Measurements from ENCODE around the gene PIF1. TPM values are rescaled to one million over a fixed set of nuclear protein-coding genes. Genes with fewer than 3 reads are reported as not detected.
"Not testable (repeated sequence)": the region's sequence is repeated elsewhere in the genome, so short reads cannot be mapped to it uniquely, and the experiment has no call there.

Gene PIF1
- total RNA-seq, 4 donors from 2014 or later: 0.39 to 2.4 (median 1.1) TPM; not detected in 1

DNA sequence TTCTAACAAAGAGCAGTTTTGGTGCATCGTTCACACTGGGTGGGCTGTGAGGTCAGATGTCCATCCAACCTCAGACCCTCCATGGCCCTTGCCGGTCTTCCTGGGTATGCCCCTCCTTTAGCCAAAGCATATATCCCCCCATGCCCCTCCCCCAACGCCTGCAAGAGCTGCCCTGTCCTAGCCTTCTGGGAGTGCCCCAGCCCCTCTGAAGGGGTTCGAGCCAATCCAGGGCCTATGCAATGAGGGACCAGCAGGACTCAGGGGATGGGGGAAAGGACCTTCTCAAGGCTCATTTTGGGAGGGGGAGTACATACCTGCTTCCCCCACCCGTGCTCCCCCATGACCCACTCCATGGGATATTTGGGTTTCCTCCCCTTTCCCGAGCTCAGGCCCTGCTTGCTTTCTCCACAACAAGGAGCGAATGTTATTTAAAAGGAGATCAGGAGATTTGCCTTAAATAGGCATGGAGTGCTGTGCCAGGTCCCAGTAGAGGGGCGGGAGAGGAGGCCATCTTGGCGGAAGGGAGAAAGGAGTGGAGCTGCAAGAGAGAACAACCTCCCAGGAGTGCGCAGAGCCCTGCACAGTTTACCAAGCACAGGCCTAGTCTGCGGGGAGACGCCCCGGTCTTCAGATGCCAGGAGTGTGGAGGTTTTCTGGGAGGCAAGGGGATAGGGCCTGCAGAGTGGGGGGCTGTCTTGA lies 18.2 kb downstream of the PIF1 start:
- no peaks in the 10 kb centered on the region for H3K36me3 ChIP-seq
- peaks cover 0 to 4% (median 0%) of the 10 kb centered on the region in 4 donors for H3K4me1 ChIP-seq
- H3K9me3 ChIP-seq: no peaks in the 10 kb centered on the region
- H3K4me3 ChIP-seq: no peak overlapping the region
- no peak for DNase-seq (ENCODE audit: low spot score in 2 of 2)
- peaks cover 0 to 6% of the 10 kb centered on the region in 2 donors for H3K27me3 ChIP-seq
- no peak for TF ChIP-seq EP300 (IDR thresholded peaks at IDR 0.05)
- TF ChIP-seq POLR2A (IDR thresholded peaks at IDR 0.05): no peak
- TF ChIP-seq, protein P1, sequence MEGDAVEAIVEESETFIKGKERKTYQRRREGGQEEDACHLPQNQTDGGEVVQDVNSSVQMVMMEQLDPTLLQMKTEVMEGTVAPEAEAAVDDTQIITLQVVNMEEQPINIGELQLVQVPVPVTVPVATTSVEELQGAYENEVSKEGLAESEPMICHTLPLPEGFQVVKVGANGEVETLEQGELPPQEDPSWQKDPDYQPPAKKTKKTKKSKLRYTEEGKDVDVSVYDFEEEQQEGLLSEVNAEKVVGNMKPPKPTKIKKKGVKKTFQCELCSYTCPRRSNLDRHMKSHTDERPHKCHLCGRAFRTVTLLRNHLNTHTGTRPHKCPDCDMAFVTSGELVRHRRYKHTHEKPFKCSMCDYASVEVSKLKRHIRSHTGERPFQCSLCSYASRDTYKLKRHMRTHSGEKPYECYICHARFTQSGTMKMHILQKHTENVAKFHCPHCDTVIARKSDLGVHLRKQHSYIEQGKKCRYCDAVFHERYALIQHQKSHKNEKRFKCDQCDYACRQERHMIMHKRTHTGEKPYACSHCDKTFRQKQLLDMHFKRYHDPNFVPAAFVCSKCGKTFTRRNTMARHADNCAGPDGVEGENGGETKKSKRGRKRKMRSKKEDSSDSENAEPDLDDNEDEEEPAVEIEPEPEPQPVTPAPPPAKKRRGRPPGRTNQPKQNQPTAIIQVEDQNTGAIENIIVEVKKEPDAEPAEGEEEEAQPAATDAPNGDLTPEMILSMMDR (IDR thresholded peaks at IDR 0.05): no peak
- H3K27ac ChIP-seq: no peak overlapping the region
- WGBS, 2 donors: 55 to 61% methylated on average over 13 of the region's 13 CpGs

DNA sequence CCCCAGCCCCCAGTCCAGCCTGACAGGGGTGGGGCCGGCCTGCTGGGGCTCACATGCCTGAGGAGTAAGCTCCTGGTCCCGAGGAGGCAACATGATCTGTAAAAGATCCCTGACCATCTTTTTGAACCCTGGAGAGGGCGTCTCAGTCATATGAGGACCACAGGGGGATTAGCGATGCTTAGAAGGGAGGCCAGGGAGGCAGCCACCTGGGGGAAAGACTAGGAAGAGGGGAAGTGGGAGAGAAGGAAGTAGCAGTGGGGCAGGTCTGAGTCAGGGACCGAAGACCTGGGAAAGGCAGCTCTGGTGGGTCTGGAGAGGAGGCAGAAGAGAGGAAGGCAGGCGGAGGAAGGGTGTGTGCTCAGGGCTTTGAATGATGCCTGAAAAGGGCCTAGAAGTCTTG lies 18.9 kb downstream of the PIF1 start:
- no peak overlapping the region for H3K27ac ChIP-seq
- no peaks in the 10 kb centered on the region for H3K9me3 ChIP-seq
- H3K4me3 ChIP-seq: no peak overlapping the region
- H3K36me3 ChIP-seq: no peaks in the 10 kb centered on the region
- TF ChIP-seq EP300 (IDR thresholded peaks at IDR 0.05) (no peak), POLR2A (IDR thresholded peaks at IDR 0.05) (no peak)
- TF ChIP-seq, protein P1 (IDR thresholded peaks at IDR 0.05): no peak
- 65 to 69% methylated on average over 6 of the region's 6 CpGs for WGBS, 2 donors
- DNase-seq (ENCODE audit: low spot score in 2 of 2): no peak
- H3K4me1 ChIP-seq: peaks cover 0 to 9% (median 0%) of the 10 kb centered on the region in 4 donors
- H3K27me3 ChIP-seq: peaks cover 0 to 6% of the 10 kb centered on the region in 2 donors

DNA sequence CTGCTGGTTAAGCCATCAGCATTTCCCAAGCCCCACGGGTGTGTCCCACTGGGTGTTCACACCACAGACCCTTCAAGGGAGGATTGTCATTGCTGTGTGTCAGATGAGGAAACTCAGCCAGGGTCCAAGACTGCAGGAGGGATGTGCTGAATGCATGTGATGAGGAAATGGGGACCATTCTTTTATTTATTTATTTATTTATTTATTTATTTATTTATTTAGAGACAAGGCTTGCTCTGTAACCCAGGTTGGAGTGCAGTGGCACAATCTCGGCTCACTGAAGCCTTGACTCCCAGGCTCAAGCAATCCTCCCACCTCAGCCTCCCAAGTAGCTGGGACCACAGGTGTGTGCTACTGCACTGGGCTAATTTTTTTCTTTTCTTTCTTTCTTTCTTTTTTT lies 20.8 kb downstream of the PIF1 start:
- 50 to 69% methylated on average over 2 of the region's 2 CpGs for WGBS, 2 donors
- H3K4me3 ChIP-seq: no peak overlapping the region

DNA sequence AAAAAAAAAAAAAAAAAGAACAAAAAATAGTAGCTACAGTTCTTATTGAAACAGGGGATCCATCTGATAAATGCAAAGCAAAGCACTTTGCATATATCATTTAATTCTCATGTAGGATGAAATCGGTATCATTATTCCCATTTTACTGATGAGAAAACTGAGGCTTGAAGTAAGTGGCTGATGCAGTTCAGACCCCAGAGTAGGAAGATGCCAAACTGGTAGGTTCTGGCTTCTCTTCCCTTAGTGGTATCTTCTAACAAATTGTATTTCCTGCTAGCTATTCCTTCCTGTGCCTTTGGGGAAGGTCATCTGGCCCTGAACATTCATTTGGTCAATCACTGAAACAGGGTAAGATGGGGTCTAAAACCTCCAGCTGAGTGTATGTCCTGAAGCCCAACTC lies 21.9 kb downstream of the PIF1 start:
- Histone ChIP-seq H3K4me1 (peaks cover 0 to 6% (median 0%) of the 10 kb centered on the region in 4 donors), H3K36me3 (no peaks in the 10 kb centered on the region), H3K27ac (no peak overlapping the region), H3K9me3 (no peaks in the 10 kb centered on the region), H3K27me3 (no peaks in the 10 kb centered on the region), H3K4me3 (no peak overlapping the region)
- DNase-seq (ENCODE audit: low spot score in 2 of 2): no peak
- no peak for TF ChIP-seq POLR2A (IDR thresholded peaks at IDR 0.05)
- TF ChIP-seq EP300 (IDR thresholded peaks at IDR 0.05): no peak
- TF ChIP-seq, protein P1 (IDR thresholded peaks at IDR 0.05): no peak
- WGBS, 2 donors: 90 to 94% methylated on average over 1 of the region's 1 CpG

More for the DNA sequence above, 20.8 kb downstream of the PIF1 start:
- no peaks in the 10 kb centered on the region for H3K36me3 ChIP-seq
- TF ChIP-seq EP300 (IDR thresholded peaks at IDR 0.05): no peak
- no peak for DNase-seq (ENCODE audit: low spot score in 2 of 2)
- no peak overlapping the region for H3K27ac ChIP-seq
- H3K27me3 ChIP-seq: peaks cover 0 to 6% of the 10 kb centered on the region in 2 donors
- no peaks in the 10 kb centered on the region for H3K9me3 ChIP-seq
- H3K4me1 ChIP-seq: peaks cover 0 to 6% (median 0%) of the 10 kb centered on the region in 4 donors

DNA sequence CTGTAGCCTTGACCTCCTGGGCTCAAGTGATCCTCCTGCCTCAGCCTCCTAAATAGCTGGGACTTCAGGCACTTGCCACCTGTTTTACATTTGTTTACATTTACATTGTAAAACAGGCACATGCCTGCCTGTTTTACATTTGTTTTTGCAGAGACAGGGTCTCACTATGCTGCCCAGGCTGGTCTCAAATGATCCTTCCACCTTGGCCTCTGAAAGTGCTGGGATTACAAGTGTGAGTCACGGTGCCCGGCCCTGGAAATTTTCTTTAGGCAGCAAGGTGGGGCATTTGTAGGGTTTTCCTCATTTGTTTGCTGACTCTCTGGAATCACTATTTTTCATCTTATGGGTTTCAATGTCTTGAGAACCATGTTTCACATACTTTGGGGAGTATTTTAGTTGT lies 25.0 kb downstream of the PIF1 start:
- no peak for DNase-seq (ENCODE audit: low spot score in 2 of 2)
- Histone ChIP-seq H3K36me3 (no peaks in the 10 kb centered on the region), H3K4me1 (peaks cover 0 to 6% (median 0%) of the 10 kb centered on the region in 4 donors), H3K27me3 (no peaks in the 10 kb centered on the region), H3K4me3 (no peak overlapping the region), H3K27ac (no peak overlapping the region), H3K9me3 (no peaks in the 10 kb centered on the region)
- TF ChIP-seq EP300 (IDR thresholded peaks at IDR 0.05): no peak
- TF ChIP-seq, protein P1 (IDR thresholded peaks at IDR 0.05): no peak
- TF ChIP-seq POLR2A (IDR thresholded peaks at IDR 0.05): no peak
- 92 to 98% methylated on average over 2 of the region's 2 CpGs for WGBS, 2 donors

DNA sequence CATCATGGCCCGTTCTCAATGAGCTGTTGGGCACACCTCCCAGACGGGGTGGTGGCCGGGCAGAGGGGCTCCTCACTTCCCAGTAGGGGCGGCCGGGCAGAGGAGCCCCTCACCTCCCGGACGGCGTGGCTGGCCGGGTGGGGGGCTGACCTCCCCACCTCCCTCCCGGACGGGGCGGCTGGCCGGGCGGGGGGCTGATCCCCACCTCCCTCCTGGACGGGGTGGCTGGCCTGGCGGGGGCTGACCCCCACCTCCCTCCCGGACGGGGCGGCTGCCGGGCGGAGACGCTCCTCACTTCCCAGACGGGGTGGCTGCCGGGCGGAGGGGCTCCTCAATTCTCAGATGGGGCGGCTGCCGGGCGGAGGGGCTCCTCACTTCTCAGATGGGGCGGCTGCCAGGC lies 26.5 kb downstream of the PIF1 start:
- H3K4me1 ChIP-seq; DNase-seq (ENCODE audit: low spot score in 2 of 2); H3K9me3 ChIP-seq; H3K27me3 ChIP-seq; H3K27ac ChIP-seq; H3K36me3 ChIP-seq; H3K4me3 ChIP-seq: not testable (repeated sequence)
- WGBS, 2 donors: no CpG with 5 or more reads among the region's 29 CpGs

DNA sequence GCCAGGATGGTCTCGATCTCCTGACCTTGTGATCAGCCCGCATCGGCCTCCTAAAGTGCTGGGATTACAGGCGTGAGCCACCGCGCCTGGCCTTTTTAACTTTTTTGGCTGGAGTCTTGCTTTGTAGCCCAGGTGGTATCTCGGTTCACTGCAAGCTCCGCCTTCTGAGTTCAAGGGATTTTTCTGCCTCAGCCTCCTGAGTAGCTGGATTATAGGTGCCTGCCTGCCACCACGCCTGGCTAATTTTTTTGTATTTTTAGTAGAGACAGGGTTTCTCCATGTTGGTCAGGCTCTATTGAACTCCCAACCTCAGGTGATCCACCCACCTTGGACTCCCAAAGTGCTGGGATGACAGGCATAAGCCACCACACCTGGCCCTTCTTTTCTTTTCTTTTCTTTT lies 29.5 kb downstream of the PIF1 start:
- not testable (repeated sequence) for H3K4me3 ChIP-seq; H3K36me3 ChIP-seq; H3K27me3 ChIP-seq; DNase-seq (ENCODE audit: low spot score in 2 of 2); H3K4me1 ChIP-seq; H3K9me3 ChIP-seq; H3K27ac ChIP-seq
- 89 to 92% methylated on average over 9 of the region's 9 CpGs for WGBS, 2 donors

DNA sequence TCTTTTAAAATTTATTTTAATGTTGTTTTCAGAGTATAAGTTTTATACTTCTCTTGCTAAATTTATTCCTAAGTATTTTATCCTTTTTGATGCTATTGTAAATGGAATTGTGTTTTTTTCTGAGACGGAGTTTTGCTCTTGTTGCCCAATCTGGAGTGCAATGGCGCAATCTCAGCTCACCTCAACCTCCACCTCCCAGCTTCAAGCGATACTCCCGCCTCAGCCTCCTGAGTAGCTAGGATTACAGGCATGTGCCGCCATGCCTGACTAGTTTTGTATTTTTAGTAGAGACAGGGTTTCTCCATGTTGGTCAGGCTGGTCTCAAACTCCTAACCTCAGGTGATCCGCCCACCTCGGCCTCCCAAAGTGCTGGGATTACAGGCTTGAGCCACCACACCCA lies 30.1 kb downstream of the PIF1 start:
- not testable (repeated sequence) for H3K9me3 ChIP-seq; H3K27me3 ChIP-seq; H3K4me1 ChIP-seq; H3K36me3 ChIP-seq; DNase-seq (ENCODE audit: low spot score in 2 of 2); H3K4me3 ChIP-seq; H3K27ac ChIP-seq
- WGBS, 2 donors: 93 to 95% methylated on average over 7 of the region's 7 CpGs
